ENCODE results near the gene FBXO10. TPM values are rescaled to one million over a fixed set of nuclear protein-coding genes. Genes with fewer than 3 reads are reported as not detected.

FBXO10 gene
- total RNA-seq, 4 donors from 2014 or later: 4.5 to 5.7 (median 5.6) TPM

DNA sequence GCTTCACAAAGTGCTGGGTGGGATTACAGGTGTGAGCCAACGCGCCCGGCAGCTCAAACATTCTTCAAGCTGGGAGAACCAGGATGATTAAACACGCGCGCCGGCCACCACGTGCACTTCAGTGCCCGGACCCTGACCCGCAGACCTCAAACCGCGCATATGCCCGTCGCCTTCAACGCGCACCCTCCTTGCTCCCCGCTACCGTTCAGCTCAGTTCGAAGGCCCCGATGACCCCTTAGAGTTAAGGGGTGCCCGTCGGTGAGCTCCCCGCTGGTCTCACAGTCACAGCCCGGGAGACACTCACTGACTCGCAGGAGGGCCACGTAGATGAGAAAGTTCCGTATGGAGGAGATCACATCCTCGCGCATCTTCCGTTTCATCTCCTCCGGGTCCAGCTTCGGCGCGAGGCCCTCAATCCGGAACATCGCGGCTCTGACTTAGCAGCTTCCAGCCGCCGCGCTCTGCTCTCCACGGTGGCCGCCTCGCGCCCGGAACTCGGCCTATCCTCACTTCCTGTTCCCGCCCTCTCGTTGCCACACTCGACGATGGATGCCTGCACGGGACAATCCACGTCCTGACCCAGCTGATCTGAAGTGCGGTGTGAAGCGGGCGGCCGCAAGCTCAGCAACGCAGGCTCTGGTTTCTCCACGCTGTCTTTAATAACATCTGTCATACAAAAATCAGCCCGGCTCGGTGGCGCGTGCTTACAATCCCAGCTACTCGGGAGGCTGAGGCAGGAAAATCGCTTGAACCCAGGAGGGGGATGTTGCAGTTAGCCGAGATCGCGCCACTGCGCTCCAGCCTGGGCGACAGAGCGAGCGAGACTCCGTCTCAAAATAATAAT lies 16.1 kb upstream of the FBXO10 start, which contains the start of gene TOMM5:
Gene TOMM5, minus strand, starts transcription at position 490 of the 844 bp plus-strand sequence. Its CDS starts 65 bp downstream, at position 425.
- TF ChIP-seq, protein P1, sequence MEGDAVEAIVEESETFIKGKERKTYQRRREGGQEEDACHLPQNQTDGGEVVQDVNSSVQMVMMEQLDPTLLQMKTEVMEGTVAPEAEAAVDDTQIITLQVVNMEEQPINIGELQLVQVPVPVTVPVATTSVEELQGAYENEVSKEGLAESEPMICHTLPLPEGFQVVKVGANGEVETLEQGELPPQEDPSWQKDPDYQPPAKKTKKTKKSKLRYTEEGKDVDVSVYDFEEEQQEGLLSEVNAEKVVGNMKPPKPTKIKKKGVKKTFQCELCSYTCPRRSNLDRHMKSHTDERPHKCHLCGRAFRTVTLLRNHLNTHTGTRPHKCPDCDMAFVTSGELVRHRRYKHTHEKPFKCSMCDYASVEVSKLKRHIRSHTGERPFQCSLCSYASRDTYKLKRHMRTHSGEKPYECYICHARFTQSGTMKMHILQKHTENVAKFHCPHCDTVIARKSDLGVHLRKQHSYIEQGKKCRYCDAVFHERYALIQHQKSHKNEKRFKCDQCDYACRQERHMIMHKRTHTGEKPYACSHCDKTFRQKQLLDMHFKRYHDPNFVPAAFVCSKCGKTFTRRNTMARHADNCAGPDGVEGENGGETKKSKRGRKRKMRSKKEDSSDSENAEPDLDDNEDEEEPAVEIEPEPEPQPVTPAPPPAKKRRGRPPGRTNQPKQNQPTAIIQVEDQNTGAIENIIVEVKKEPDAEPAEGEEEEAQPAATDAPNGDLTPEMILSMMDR (IDR thresholded peaks at IDR 0.05; ENCODE audit: low read depth): no peak

DNA sequence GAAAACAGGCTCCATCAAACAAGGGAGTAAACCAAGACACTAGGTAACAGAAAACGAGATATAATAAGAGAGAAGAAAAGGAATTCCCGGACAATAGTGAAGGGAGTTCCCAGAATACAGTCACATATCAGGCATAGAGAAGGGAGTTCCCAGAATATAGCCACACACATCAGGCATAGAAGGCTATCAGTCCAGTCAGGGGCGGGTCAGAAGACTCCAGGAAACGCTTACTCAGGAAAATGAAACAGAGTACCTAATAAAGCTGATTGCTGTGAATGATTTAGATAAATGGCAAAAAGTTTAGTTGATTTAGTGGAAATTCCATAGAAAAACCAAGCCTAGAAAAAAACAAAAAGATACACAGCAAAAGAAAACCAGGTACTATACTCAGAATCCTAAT lies 11.3 kb upstream of the FBXO10 start:
- TF ChIP-seq, protein P1 (IDR thresholded peaks at IDR 0.05; ENCODE audit: low read depth): no peak

DNA sequence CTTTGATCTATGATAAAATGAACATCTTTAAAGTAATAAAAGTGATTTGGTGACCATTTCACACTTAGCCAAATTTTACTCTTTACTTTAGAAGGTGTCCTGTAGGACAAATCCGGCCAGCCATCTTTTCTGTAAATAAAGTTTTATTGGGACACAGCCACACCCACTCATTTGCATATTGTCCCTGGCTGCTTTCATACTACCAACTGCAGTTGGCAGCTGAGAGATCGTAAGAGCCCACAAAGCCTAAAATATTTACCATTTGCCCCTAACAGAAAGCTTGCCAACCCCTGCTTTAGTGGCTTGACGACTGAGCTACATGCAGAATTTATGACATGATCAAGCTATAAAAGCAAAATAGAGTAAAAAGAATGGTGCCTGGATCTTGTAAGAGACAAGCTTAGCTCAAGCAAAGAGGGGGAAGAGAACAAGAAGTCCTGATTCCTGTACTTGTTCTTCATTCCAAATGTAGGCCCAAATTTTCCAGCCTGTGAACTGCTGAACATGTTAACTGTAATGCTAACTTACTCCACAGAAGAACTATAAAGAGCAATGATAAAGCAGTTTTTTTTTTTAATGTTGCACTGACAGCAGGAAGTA lies 7.4 kb upstream of the FBXO10 start:
- TF ChIP-seq, protein P1 (IDR thresholded peaks at IDR 0.05; ENCODE audit: low read depth): no peak

DNA sequence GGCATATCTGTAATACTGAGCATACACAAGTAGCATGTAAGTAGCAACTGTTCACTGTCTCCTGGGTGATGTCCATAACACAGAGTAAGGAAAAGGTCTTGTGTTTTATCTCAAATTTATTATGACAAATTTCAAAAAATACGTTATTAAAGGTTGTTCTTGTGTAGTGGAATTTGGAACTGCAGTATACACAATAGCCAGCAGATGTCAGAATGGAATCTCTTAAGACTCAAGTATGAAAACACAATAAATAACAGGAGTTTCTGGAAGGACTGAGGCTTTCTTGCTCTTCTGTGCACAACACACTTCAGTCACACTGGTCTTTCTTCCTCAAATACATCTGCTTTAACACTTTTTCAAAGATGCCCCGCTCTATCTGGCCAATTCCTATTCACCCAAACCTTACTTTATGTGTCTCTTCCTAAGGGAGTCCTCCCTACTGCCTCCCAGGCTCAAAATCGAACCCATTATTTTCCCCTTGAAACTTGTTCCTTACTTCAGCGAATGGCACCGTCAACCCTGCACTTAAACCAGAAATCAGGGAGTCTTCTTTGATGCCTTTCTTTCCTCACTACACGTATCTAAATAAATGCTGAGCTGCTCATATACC lies 6.5 kb upstream of the FBXO10 start:
- TF ChIP-seq, protein P1 (IDR thresholded peaks at IDR 0.05; ENCODE audit: low read depth): no peak

DNA sequence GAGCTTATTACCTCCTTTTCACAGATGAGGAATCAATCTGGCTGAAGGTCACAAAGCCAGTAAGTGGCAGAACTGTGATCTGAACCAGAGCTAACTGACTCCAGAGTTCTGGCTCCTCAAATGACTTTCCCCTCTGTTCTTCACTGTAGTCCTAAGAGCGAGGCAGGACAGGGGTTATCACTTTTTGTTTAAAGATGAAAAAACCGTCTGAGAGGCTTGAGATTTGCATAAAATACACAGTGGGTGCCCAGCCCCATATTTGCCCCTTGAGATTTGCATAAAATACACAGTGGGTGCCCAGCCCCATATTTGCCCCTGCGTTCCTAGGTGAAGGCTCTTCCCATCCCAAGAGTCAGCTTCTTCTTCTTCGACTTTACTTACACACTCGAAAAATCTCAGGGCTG lies 667 bp downstream of the FBXO10 start:
- TF ChIP-seq, protein P1 (IDR thresholded peaks at IDR 0.05; ENCODE audit: low read depth): no peak

DNA sequence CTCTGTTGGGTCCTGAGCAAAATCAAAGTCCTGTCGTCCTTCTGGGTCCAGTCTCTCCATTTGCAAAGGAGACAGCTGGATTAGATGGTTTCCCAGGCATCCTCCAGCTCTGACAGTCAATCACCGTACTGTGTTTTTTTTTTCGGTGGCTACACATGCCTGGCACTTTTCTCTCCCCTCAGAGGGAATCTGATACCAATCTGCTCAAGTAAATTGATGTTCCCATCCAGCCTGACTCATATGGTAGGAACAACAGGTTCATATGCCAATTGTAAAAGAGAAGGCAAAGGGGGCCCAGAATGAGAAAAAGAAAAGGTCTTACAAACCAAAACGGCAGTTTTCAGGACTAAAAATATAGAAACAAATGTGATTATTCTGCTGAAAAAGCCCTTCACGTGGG lies 1.2 kb downstream of the FBXO10 start:
- TF ChIP-seq, protein P1 (IDR thresholded peaks at IDR 0.05; ENCODE audit: low read depth): no peak

DNA sequence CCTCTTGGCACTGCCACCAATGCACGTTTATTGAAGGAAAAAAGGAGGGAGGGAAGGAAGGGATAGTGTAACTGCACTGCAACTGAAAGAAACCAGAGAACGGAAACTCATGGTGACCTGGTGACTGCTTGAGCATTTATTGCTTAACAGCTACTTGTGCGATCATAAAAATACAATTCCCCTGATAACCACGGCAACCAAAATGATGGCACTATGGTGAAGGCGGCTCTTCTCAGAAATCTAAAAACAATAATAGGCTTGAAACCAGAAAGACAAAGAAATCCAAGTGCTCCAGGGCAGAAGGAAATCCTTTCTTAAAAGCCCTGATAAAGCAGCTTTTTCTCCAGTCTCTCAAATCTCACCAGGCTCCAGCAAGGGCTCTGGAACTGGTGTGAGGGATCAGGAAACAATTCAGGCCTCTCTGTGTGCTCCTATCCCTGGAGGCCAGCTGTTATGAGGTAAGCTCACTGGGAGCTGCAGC lies 1.9 kb downstream of the FBXO10 start:
- TF ChIP-seq, protein P1 (IDR thresholded peaks at IDR 0.05; ENCODE audit: low read depth): no peak

All from subcutaneous adipose tissue (tissue), 4 donors.